Measurements from ENCODE around the gene GALNT1. TPM values are rescaled to one million over a fixed set of nuclear protein-coding genes. Genes with fewer than 3 reads are reported as not detected.

The GALNT1 gene
- total RNA-seq, 1 donor from 2014 or later, result 74.5 TPM

- no peaks in the 10 kb centered on the region for H3K9me3 ChIP-seq
- intact Hi-C loops (cut with DNase I), result no loop called here
- H3K4me1 ChIP-seq, result no peaks in the 10 kb centered on the region
- no peak for DNase-seq
- H3K36me3 ChIP-seq, result peaks cover 31% of the 10 kb centered on the region
- no peak overlapping the region for H3K27ac ChIP-seq
- no peak for ATAC-seq
- TF ChIP-seq CTCF (IDR thresholded peaks at IDR 0.05), result no peak
- H3K4me3 ChIP-seq, result no peak overlapping the region
- H3K27me3 ChIP-seq, result no peaks in the 10 kb centered on the region
Measured at GRCh38 chr18:35689728-35690127, 108.2 kb downstream of the GALNT1 start.

GRCh38 chr18:35691625-35692024 is 110.1 kb downstream of the GALNT1 start:
- ATAC-seq (no peak), DNase-seq (no peak)
- Histone ChIP-seq H3K27ac (no peak overlapping the region), H3K27me3 (no peaks in the 10 kb centered on the region), H3K9me3 (no peaks in the 10 kb centered on the region), H3K36me3 (peaks cover 24% of the 10 kb centered on the region), H3K4me3 (no peak overlapping the region), H3K4me1 (no peaks in the 10 kb centered on the region)
- TF ChIP-seq CTCF (IDR thresholded peaks at IDR 0.05), result no peak
- intact Hi-C loops (cut with DNase I), result no loop called here

GRCh38 chr18:35692866-35693265 is 111.3 kb downstream of the GALNT1 start:
- Histone ChIP-seq H3K9me3 (no peaks in the 10 kb centered on the region), H3K4me3 (no peak overlapping the region), H3K4me1 (no peaks in the 10 kb centered on the region), H3K27ac (no peak overlapping the region), H3K27me3 (no peaks in the 10 kb centered on the region), H3K36me3 (peaks cover 22% of the 10 kb centered on the region)
- DNase-seq (no peak), ATAC-seq (peak; percentile 96)
- TF ChIP-seq CTCF (IDR thresholded peaks at IDR 0.05), result no peak
- intact Hi-C loops (cut with DNase I), result no loop called here

- H3K27me3 ChIP-seq, result no peaks in the 10 kb centered on the region
- peaks cover 22% of the 10 kb centered on the region for H3K36me3 ChIP-seq
- DNase-seq (no peak), ATAC-seq (no peak)
- no peak overlapping the region for H3K4me3 ChIP-seq
- no peak overlapping the region for H3K27ac ChIP-seq
- TF ChIP-seq CTCF (IDR thresholded peaks at IDR 0.05), result no peak
- no peaks in the 10 kb centered on the region for H3K4me1 ChIP-seq
- no peaks in the 10 kb centered on the region for H3K9me3 ChIP-seq
- intact Hi-C loops (cut with DNase I), result no loop called here
Measured at GRCh38 chr18:35693829-35694228, 112.3 kb downstream of the GALNT1 start.

- no peak overlapping the region for H3K27ac ChIP-seq
- TF ChIP-seq CTCF (IDR thresholded peaks at IDR 0.05), result no peak
- intact Hi-C loops (cut with DNase I), result no loop called here
- H3K4me3 ChIP-seq, result no peak overlapping the region
- H3K9me3 ChIP-seq, result no peaks in the 10 kb centered on the region
- no peaks in the 10 kb centered on the region for H3K4me1 ChIP-seq
- DNase-seq, result no peak
- no peak for ATAC-seq
- H3K36me3 ChIP-seq, result peaks cover 23% of the 10 kb centered on the region
- no peaks in the 10 kb centered on the region for H3K27me3 ChIP-seq
Measured at GRCh38 chr18:35694808-35695207, 113.3 kb downstream of the GALNT1 start.

GRCh38 chr18:35695384-35695783 is 113.8 kb downstream of the GALNT1 start:
- H3K4me1 ChIP-seq, result no peaks in the 10 kb centered on the region
- no peak for TF ChIP-seq CTCF (IDR thresholded peaks at IDR 0.05)
- H3K4me3 ChIP-seq, result no peak overlapping the region
- peaks cover 17% of the 10 kb centered on the region for H3K36me3 ChIP-seq
- ATAC-seq, result no peak
- H3K9me3 ChIP-seq, result no peaks in the 10 kb centered on the region
- intact Hi-C loops (cut with DNase I), result no loop called here
- H3K27me3 ChIP-seq, result no peaks in the 10 kb centered on the region
- DNase-seq, result no peak
- H3K27ac ChIP-seq, result no peak overlapping the region
